GM18951 (cell line): ENCODE results near the gene NAT8L.

Experiments
- POLR2A ChIP-seq: IDR thresholded peaks from 4 replicates; pipeline ENCODE4 v1.6.1; 2011; ENCODE audit warnings: mild to moderate bottlenecking; ENCODE audit not compliant: insufficient read length, insufficient read depth; ENCODE audit errors: extremely low read depth
- in situ Hi-C: fragments of 300-500 bp; cut with MboI; formaldehyde crosslinking; loops from one replicate; pipeline ENCODE4 v1.12.0; 2022; ENCODE audit warnings: low sequenced_read_pairs, mixed read lengths, inconsistent platforms; ENCODE audit not compliant: unreplicated experiment

The NAT8L gene

GRCh38 chr4:2077537-2078460 lies 18.7 kb downstream of the NAT8L start:
- TF ChIP-seq POLR2A = no peak
- in situ Hi-C loops = no loop called here

- in situ Hi-C loops = no loop called here
- no peak for TF ChIP-seq POLR2A
Measured at GRCh38 chr4:2078584-2078983, 19.5 kb downstream of the NAT8L start.

GRCh38 chr4:2079006-2079405 lies 19.9 kb downstream of the NAT8L start:
- in situ Hi-C loops = no loop called here
- no peak for TF ChIP-seq POLR2A

- in situ Hi-C loops = no loop called here
- no peak for TF ChIP-seq POLR2A
Measured at GRCh38 chr4:2079926-2080325, 20.8 kb downstream of the NAT8L start.

GRCh38 chr4:2080429-2081300 lies 21.5 kb downstream of the NAT8L start:
- in situ Hi-C loops = no loop called here
- TF ChIP-seq POLR2A = no peak

GRCh38 chr4:2081540-2081939 lies 22.4 kb downstream of the NAT8L start:
- TF ChIP-seq POLR2A = no peak
- in situ Hi-C loops = no loop called here

GRCh38 chr4:2082118-2082517 lies 23.0 kb downstream of the NAT8L start:
- in situ Hi-C loops = no loop called here
- no peak for TF ChIP-seq POLR2A

GRCh38 chr4:2082627-2083026 lies 23.5 kb downstream of the NAT8L start:
- no peak for TF ChIP-seq POLR2A

GRCh38 chr4:2083116-2083825 lies 24.1 kb downstream of the NAT8L start:
- in situ Hi-C loops = no loop called here

More at GRCh38 chr4:2082627-2083026, 23.5 kb downstream of the NAT8L start:
- in situ Hi-C loops = no loop called here

GRCh38 chr4:2083826-2084160 lies 24.7 kb downstream of the NAT8L start:
- in situ Hi-C loops = no loop called here
- TF ChIP-seq POLR2A = no peak

More at GRCh38 chr4:2083116-2083825, 24.1 kb downstream of the NAT8L start:
- no peak for TF ChIP-seq POLR2A

- in situ Hi-C loops = no loop called here
Measured at GRCh38 chr4:2084316-2084715, 25.2 kb downstream of the NAT8L start.

GRCh38 chr4:2085496-2085901 lies 26.4 kb downstream of the NAT8L start:
- no peak for TF ChIP-seq POLR2A
- in situ Hi-C loops = no loop called here

More at GRCh38 chr4:2084316-2084715, 25.2 kb downstream of the NAT8L start:
- TF ChIP-seq POLR2A = no peak

GRCh38 chr4:2087170-2087569 lies 28.0 kb downstream of the NAT8L start:
- no peak for TF ChIP-seq POLR2A
- in situ Hi-C loops = no loop called here
